K562 (cell line): Measurements from ENCODE around the gene COL4A5. TPM values are rescaled to one million over a fixed set of nuclear protein-coding genes. Genes with fewer than 3 reads are reported as not detected.

Experiments
- ATAC-seq: fragments of 200-7000 bp; cut with Tn5 transposase; 3 replicates; pipeline ENCODE4 v1.9.1; 2020; ENCODE audit warnings: moderate library complexity
- BruUV-seq: library from RNA; stranded (reverse); fragments of 400-500 nt; replicated peaks from 2 replicates; lab custom pipeline; 2021; lab: Mats Ljungman, UMichigan
- CTCF ChIA-PET: fragments of 300-600 bp; formaldehyde crosslinking; extraction: SDS; loops from one replicate; lab custom pipeline; 2021; ENCODE audit warnings: low intra/inter-chr PET ratio; lab: Yijun Ruan, JAX
- POLR2A ChIA-PET: fragments of 300-600, 350-650 bp; sonication (Branson Sonifier 250); formaldehyde crosslinking; extraction: SDS; loops from one replicate; lab custom pipeline; 2021; ENCODE audit warnings: antibody characterized with exemption, inconsistent platforms; lab: Yijun Ruan, JAX
- DNase-seq, 4 experiments: peaks; one replicate each; pipeline versions ENCODE4 v3.0.0 to v3.0.0-alpha.2; 2011 to 2018; ENCODE audit warnings: low spot score in 3 of 4, mixed read lengths in 3 of 4; ENCODE audit errors: extremely low read depth in 1 of 4
- FAIRE-seq: peaks from 2 replicates; lab custom pipeline; 2011; peaks lifted over from hg19 to GRCh38; lab: Jason Lieb, UNC
- H2AFZ ChIP-seq: 2 replicates; pipeline ENCODE4 v1.6.0; 2011; ENCODE audit warnings: low read depth, low read length, control low read depth, inconsistent platforms
- H3K27ac ChIP-seq: fragments of 200-600 bp; 3 replicates; pipeline ENCODE4 v1.8.0; 2011; ENCODE audit warnings: low read depth, mild to moderate bottlenecking, control low read depth, inconsistent platforms, low read length, moderate library complexity, mixed read lengths; ENCODE audit errors: extremely low read depth
- H3K27me3 ChIP-seq, 2 experiments: fragments of 300-600 bp in 1 of 2; 2 replicates in 1 of 2; 3 replicates in 1 of 2; pipeline versions ENCODE4 v1.6.0 to v1.8.0; 2011; ENCODE audit warnings: inconsistent platforms in 2 of 2, low read length in 2 of 2, mild to moderate bottlenecking in 1 of 2, mixed read lengths in 1 of 2, moderate library complexity in 1 of 2; ENCODE audit not compliant: control insufficient read depth in 2 of 2, insufficient read depth in 2 of 2
- H3K36me3 ChIP-seq: fragments of 300-600 bp; 3 replicates; pipeline ENCODE4 v1.8.0; 2011; ENCODE audit warnings: mild to moderate bottlenecking, low read length, inconsistent platforms; ENCODE audit not compliant: control insufficient read depth, insufficient read depth
- H3K4me1 ChIP-seq, 2 experiments: fragments of 200-600 bp in 1 of 2; replicated peaks in 1 of 2; 2 replicates in 1 of 2; 3 replicates in 1 of 2; pipeline versions ENCODE4 v1.5.1 to v1.8.0; 2011; ENCODE audit warnings: inconsistent platforms in 2 of 2, low read length in 2 of 2, mild to moderate bottlenecking in 1 of 2, mixed read lengths in 1 of 2, moderate library complexity in 1 of 2; ENCODE audit not compliant: control insufficient read depth in 2 of 2, insufficient read depth in 2 of 2
- H3K4me2 ChIP-seq: 2 replicates; pipeline ENCODE4 v1.6.1; 2011; ENCODE audit warnings: low read length, control low read depth, inconsistent platforms, mixed read lengths; ENCODE audit not compliant: insufficient read depth
- H3K4me3 ChIP-seq: fragments of 200-600 bp; sonication (generic), shearing (Covaris generic); 2 replicates; pipeline ENCODE4 v1.5.1; 2016; ENCODE audit warnings: control low read depth, inconsistent platforms
- H3K79me2 ChIP-seq: fragments of 200-600 bp; 3 replicates; pipeline ENCODE4 v1.8.0; 2011; ENCODE audit warnings: low read length, inconsistent platforms; ENCODE audit not compliant: control insufficient read depth, insufficient read depth
- H3K9ac ChIP-seq, 2 experiments: 2 replicates each; pipeline versions ENCODE4 v1.6.0 to v1.6.1; 2011; ENCODE audit warnings: low read depth in 2 of 2, low read length in 2 of 2, control low read depth in 1 of 2, inconsistent platforms in 1 of 2, mild to moderate bottlenecking in 1 of 2, mixed read lengths in 1 of 2; ENCODE audit not compliant: insufficient read depth in 1 of 2
- H3K9me1 ChIP-seq: one replicate; pipeline ENCODE4 v1.6.0; 2011; ENCODE audit warnings: inconsistent platforms, mild to moderate bottlenecking, low read length, moderate library complexity; ENCODE audit not compliant: control insufficient read depth, insufficient read depth
- H3K9me3 ChIP-seq: replicated peaks from 2 replicates; pipeline ENCODE4 v1.5.1; 2011; ENCODE audit warnings: low read depth, low read length, inconsistent platforms; ENCODE audit not compliant: control insufficient read depth, insufficient read depth
- H4K20me1 ChIP-seq: replicated peaks from 2 replicates; pipeline ENCODE4 v1.6.1; 2011; ENCODE audit warnings: low read length, inconsistent platforms, mixed read lengths; ENCODE audit not compliant: control insufficient read depth, insufficient read depth
- BRCA1 ChIP-seq, 2 experiments: fragments of 450-650 bp in 1 of 2; sonication (generic) in 1 of 2; formaldehyde crosslinking in 1 of 2; IDR thresholded peaks; 2 replicates each; pipeline versions ENCODE4 v1.5.0 to v1.6.1; 2017 to 2020; ENCODE audit warnings: mild to moderate bottlenecking in 1 of 2, missing genetic modification reagents in 1 of 2
- ETV5 ChIP-seq: sonication (generic); formaldehyde crosslinking; IDR thresholded peaks from 2 replicates; pipeline ENCODE4 v1.4.0; 2020; ENCODE audit warnings: low read depth, mild to moderate bottlenecking, missing genetic modification reagents
- FOXA1 ChIP-seq: fragments of 450-650 bp; IDR thresholded peaks from 2 replicates; pipeline ENCODE4 v1.6.1; 2016; ENCODE audit warnings: mild to moderate bottlenecking, borderline replicate concordance
- MEIS2 ChIP-seq: fragments of 450-650 bp; IDR thresholded peaks from 2 replicates; pipeline ENCODE4 v1.6.1; 2014; ENCODE audit warnings: mild to moderate bottlenecking; ENCODE audit not compliant: partially characterized antibody
- NFE2 ChIP-seq: IDR thresholded peaks from 2 replicates; pipeline ENCODE4 v1.6.1; 2014; ENCODE audit warnings: antibody characterized with exemption, low read depth
- POLR3G ChIP-seq: IDR thresholded peaks from 2 replicates; pipeline ENCODE4 v1.6.1; 2011; ENCODE audit not compliant: insufficient read length, insufficient replicate concordance; ENCODE audit errors: extremely low read depth
- RCOR1 ChIP-seq, 2 experiments: IDR thresholded peaks; 2 replicates each; pipeline ENCODE4 v1.6.1; 2012; ENCODE audit warnings: low read depth in 2 of 2, low read length in 2 of 2, borderline replicate concordance in 1 of 2, improper control_type of control experiment in 1 of 2
- SAP30 ChIP-seq: fragments of 200-600 bp; sonication (generic); IDR thresholded peaks from 2 replicates; pipeline ENCODE4 v1.6.1; 2012; ENCODE audit warnings: borderline replicate concordance, low read depth, mild to moderate bottlenecking, moderate library complexity, low read length, control low read depth, inconsistent platforms; ENCODE audit not compliant: insufficient read depth, poor library complexity, severe bottlenecking
- U2AF2 ChIP-seq: fragments of 200-400 bp; formaldehyde crosslinking; optimal IDR thresholded peaks from 2 replicates; pipeline ENCODE3; 2017; ENCODE audit warnings: low read depth, mild to moderate bottlenecking, low read length
- ZC3H4 ChIP-seq: sonication (generic); formaldehyde crosslinking; IDR thresholded peaks from 2 replicates; pipeline ENCODE4 v1.9.0; 2021; ENCODE audit warnings: missing genetic modification reagents, borderline replicate concordance
- ZKSCAN3 ChIP-seq: fragments of 250-450 bp; sonication (Bioruptor Pico); IDR thresholded peaks from 2 replicates; pipeline ENCODE4 v1.4.0; 2020
- ZNF184 ChIP-seq: sonication (generic); formaldehyde crosslinking; IDR thresholded peaks from 2 replicates; pipeline ENCODE4 v1.5.0; 2020; ENCODE audit warnings: missing genetic modification reagents
- ZNF23 ChIP-seq: fragments of 250-450 bp; sonication (Bioruptor Pico); IDR thresholded peaks from 2 replicates; pipeline ENCODE4 v1.4.0; 2020; ENCODE audit warnings: mild to moderate bottlenecking
- WGBS: fragments of 100-300 bp; shearing (Covaris generic); methylation state at CpG from one replicate; pipeline ENCODE4 v1.1.6; 2016; ENCODE audit warnings: low coverage, mixed read lengths; ENCODE audit not compliant: insufficient coverage; ENCODE audit errors: missing lambda C conversion rate; 5-methylcytosine and 5-hydroxymethylcytosine counted together
- in situ Hi-C: fragments of 300-500 bp; cut with MboI; formaldehyde crosslinking; loops from 4 replicates; pipeline ENCODE4 v1.15.0; 2018; ENCODE audit warnings: inconsistent platforms, mixed read lengths
- intact Hi-C: fragments of 100-400 bp; cut with micrococcal nuclease; formaldehyde crosslinking; loops from 2 replicates; pipeline ENCODE4 v1.14.2; 2022
- polyA plus RNA-seq, 8 experiments: library from polyadenylated mRNA; depleted of rRNA in 4 of 8; stranded (reverse) in 5 of 8; unstranded in 3 of 8; fragments of >200 nt; fragmentation: Nextera tagmentation in 2 of 8; fragmentation: Illumina TruSeq in 1 of 8; extraction: Ambion mirVana in 2 of 8; extraction: Trizol in 1 of 8; gene quantifications; 2 replicates each; pipeline versions ENCODE4 v1.2.1 to v1.2.3, GENCODE V29; 2011 to 2014; ENCODE audit warnings: inconsistent platforms in 1 of 8, missing spikeins in 1 of 8
- total RNA-seq, 7 experiments: library from RNA; depleted of rRNA in 6 of 7; stranded (reverse); fragments of >200 nt in 6 of 7; fragmentation: Illumina TruSeq in 2 of 7; extraction: Trizol in 2 of 7; gene quantifications; 2 replicates each; pipeline versions ENCODE4 v1.2.1 to v1.2.3, GENCODE V29; 2011 to 2021; ENCODE audit warnings: low replicate concordance in 1 of 7
- TF ChIP-seq, protein P1 (sequence below), 3 experiments: IDR thresholded peaks in 2 of 3; conservative IDR thresholded peaks in 1 of 3; 2 replicates each; pipeline ENCODE4 v1.5.1; 2011 to 2012; ENCODE audit warnings: low read length in 3 of 3, mild to moderate bottlenecking in 3 of 3, control low read depth in 2 of 3, improper control_type of control experiment in 1 of 3, inconsistent platforms in 1 of 3, low read depth in 1 of 3, mixed read lengths in 1 of 3, moderate library complexity in 1 of 3; ENCODE audit not compliant: insufficient read depth in 2 of 3
- TF ChIP-seq, protein P2 (sequence below): fragments of 450-650 bp; formaldehyde crosslinking; IDR thresholded peaks from 2 replicates; pipeline ENCODE4 v1.4.0; 2020; ENCODE audit warnings: mild to moderate bottlenecking

COL4A5 gene
- total and polyA plus RNA-seq, 9 of the 15 experiments (the other 6 are each of a cell fraction or from before 2014, with no cell fraction given): 0.66 to 2.5 (median 1.8) TPM

DNA sequence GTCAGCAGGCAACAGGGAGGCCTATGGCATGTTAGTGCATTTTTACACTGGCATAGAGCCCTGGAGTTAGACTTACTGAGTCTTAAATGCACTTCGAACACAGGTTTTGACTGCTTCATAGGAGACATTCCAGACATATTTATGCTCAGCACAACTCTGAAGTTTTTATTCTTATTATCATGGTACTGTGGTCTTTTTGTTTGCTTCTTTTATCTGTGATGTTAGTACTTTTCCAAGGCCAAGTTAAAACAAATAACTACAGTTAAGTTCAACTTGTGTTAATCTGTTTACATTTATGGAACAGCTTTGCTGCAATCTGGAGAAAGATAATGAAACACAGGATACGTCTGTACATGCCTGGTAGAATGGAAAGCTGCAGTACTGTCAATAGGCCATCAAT lies 76.5 kb downstream of the COL4A5 start:
- Histone ChIP-seq H3K27me3 (no peaks in the 10 kb centered on the region), H4K20me1 (no peaks in the 10 kb centered on the region), H3K9me3 (no peaks in the 10 kb centered on the region), H3K79me2 (no peaks in the 10 kb centered on the region), H3K9ac (no peak overlapping the region), H3K4me1 (no peaks in the 10 kb centered on the region), H3K9me1 (no peaks in the 10 kb centered on the region), H2AFZ (no peak overlapping the region), H3K4me3 (no peak overlapping the region), H3K27ac (no peak overlapping the region), H3K4me2 (no peak overlapping the region), H3K36me3 (no peaks in the 10 kb centered on the region)
- in situ Hi-C loops (no loop called here), intact Hi-C loops (no loop called here)
- 0% methylated on average over 2 of the region's 2 CpGs for WGBS
- ChIA-PET CTCF (no interaction called here), POLR2A (no interaction called here)
- ATAC-seq (no peak), DNase-seq (no peak), FAIRE-seq (no peak)
- TF ChIP-seq SAP30 (no peak), FOXA1 (no peak), ZNF184 (CRISPR knock-in tag) (no peak), NFE2 (no peak), RCOR1 (IDR thresholded peaks at IDR 0.05; ENCODE audit: borderline replicate concordance in 1 of 2, low read depth in 2 of 2, low read length in 2 of 2) (no peak), POLR3G (no peak), U2AF2 (no peak), ZKSCAN3 (CRISPR knock-in tag) (no peak), ZNF23 (CRISPR knock-in tag) (no peak), BRCA1 (IDR thresholded peaks at IDR 0.05) (no peak), BRCA1 (CRISPR knock-in tag; IDR thresholded peaks at IDR 0.05) (no peak), MEIS2 (no peak), ZC3H4 (CRISPR knock-in tag) (no peak), ETV5 (CRISPR knock-in tag) (no peak)
- TF ChIP-seq, protein P1, sequence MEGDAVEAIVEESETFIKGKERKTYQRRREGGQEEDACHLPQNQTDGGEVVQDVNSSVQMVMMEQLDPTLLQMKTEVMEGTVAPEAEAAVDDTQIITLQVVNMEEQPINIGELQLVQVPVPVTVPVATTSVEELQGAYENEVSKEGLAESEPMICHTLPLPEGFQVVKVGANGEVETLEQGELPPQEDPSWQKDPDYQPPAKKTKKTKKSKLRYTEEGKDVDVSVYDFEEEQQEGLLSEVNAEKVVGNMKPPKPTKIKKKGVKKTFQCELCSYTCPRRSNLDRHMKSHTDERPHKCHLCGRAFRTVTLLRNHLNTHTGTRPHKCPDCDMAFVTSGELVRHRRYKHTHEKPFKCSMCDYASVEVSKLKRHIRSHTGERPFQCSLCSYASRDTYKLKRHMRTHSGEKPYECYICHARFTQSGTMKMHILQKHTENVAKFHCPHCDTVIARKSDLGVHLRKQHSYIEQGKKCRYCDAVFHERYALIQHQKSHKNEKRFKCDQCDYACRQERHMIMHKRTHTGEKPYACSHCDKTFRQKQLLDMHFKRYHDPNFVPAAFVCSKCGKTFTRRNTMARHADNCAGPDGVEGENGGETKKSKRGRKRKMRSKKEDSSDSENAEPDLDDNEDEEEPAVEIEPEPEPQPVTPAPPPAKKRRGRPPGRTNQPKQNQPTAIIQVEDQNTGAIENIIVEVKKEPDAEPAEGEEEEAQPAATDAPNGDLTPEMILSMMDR (IDR thresholded peaks at IDR 0.05 in 2 of 3, conservative IDR thresholded peaks at IDR 0.05 in 1 of 3; ENCODE audit: insufficient read depth in 2 of 3, low read depth in 1 of 3, low read length in 3 of 3): no peak
- TF ChIP-seq, protein P2, sequence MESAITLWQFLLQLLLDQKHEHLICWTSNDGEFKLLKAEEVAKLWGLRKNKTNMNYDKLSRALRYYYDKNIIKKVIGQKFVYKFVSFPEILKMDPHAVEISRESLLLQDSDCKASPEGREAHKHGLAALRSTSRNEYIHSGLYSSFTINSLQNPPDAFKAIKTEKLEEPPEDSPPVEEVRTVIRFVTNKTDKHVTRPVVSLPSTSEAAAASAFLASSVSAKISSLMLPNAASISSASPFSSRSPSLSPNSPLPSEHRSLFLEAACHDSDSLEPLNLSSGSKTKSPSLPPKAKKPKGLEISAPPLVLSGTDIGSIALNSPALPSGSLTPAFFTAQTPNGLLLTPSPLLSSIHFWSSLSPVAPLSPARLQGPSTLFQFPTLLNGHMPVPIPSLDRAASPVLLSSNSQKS (CRISPR knock-in tag): no peak
- BruUV-seq: no TSS peak
